GM23248 (cell line): Measurements from ENCODE around the gene HS3ST3B1.

Experiments
- EZH2 ChIP-seq: fragments of 200-600 bp; sonication (generic); IDR thresholded peaks from 2 replicates; pipeline ENCODE4 v1.6.1; 2018; ENCODE audit warnings: antibody characterized with exemption, mild to moderate bottlenecking; ENCODE audit not compliant: insufficient read depth, poor library complexity, severe bottlenecking
- EZH2phosphoT487 ChIP-seq: fragments of 200-600 bp; sonication (generic); IDR thresholded peaks from 2 replicates; pipeline ENCODE4 v1.6.1; 2018; ENCODE audit warnings: antibody characterized with exemption, moderate library complexity, mild to moderate bottlenecking, low read depth; ENCODE audit not compliant: insufficient read depth

DNA sequence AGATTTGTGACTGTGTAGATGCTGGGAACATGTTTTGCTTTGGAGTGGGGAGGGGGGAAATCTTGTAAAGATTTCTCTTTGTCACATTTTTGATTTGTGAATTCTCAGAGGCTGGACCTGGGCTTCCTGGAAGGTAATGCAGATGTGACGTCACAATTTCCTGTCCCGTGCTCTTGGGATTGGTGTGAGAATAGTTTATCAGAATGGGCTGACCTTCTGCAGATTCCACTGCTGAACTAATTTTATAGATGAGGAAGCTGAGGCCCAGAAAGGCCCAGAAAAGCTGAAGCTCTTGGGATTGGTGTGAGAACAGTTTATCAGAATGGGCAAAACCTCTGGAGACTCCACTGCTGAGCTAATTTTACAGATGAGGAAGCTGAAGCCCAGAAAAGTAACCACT lies 34.0 kb downstream of the HS3ST3B1 start:
- TF ChIP-seq EZH2 (no peak), EZH2phosphoT487 (no peak)
